22Rv1 (cell line): ENCODE data around the gene RAD54L2.
"Not testable (repeated sequence)": the region's sequence is repeated elsewhere in the genome, so short reads cannot be mapped to it uniquely, and the experiment has no call there.

Source experiments
- H3K27ac ChIP-seq: fragments of 450-650 bp; 2 replicates; pipeline ENCODE4 v1.5.1; 2017
- CTCF ChIP-seq: fragments of 450-650 bp; IDR thresholded peaks from 2 replicates; pipeline ENCODE4 v1.5.1; 2017; ENCODE audit warnings: mild to moderate bottlenecking
- ZFX ChIP-seq: fragments of 450-650 bp; IDR thresholded peaks from 2 replicates; pipeline ENCODE4 v1.6.1; 2017; ENCODE audit warnings: antibody characterized with exemption, borderline replicate concordance

RAD54L2 gene

DNA sequence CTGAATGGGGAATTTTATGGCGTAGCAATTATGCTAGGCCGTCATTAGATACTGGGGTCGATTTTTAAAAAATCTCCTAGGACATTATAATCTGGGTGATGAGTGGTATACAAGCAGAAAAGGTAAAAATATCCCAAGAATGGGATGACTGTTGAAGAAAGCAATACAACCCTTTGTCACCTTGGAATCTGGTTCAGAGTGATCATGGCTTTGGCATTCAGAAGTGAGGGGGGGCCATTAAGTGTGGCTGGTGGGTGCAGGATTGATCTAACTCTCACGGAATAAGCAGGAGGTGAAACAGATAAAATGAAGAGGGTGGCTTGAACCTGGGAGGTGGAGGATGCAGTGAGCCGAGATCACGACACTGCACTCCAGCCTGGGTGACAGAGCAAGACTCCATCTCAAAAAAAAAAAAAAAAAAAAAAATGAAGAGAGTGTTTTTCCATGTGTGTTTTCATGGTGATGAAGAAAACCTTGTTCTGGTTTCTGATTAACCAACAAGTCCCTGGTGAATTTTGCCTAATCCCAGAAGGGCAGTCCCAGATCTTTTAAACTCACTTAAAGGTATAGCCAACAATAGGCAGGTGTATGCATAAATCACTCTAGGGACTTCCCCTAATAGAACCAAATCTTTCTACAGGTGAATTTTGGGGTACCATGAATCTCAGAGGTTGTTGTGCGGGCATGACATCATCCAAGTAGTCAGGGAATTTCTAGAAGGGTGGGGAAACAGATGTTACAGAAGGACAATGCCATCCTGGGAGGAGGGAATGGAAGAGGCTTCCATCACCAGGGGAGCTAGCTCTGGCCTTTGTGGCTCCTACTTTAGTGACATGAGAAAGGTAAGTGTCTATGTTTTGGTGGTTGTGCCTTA is 3.1 kb upstream of the RAD54L2 start:
- no peak for TF ChIP-seq ZFX
- TF ChIP-seq CTCF, result no peak
- no peak overlapping the region for H3K27ac ChIP-seq

DNA sequence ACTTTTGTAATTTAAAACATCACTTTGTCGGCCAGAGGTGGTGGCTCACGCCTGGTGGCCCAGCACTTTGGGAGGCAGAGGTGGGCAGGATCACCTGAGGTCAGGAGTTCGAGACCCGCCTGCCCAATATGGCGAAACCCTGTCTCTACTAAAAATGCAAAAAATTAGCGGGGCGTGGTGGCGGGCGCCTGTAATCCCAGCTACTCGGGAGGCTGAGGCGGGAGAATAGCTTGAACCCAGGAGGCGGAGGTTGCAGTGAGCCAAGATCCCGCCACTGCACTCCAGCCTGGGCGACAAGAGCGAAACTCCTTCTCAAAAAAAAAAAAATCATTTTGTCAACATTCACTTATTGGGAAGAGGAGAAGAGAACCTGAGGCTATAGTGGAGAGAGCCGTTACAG is 888 bp upstream of the RAD54L2 start:
- peak overlapping the region; percentile 71 for H3K27ac ChIP-seq

DNA sequence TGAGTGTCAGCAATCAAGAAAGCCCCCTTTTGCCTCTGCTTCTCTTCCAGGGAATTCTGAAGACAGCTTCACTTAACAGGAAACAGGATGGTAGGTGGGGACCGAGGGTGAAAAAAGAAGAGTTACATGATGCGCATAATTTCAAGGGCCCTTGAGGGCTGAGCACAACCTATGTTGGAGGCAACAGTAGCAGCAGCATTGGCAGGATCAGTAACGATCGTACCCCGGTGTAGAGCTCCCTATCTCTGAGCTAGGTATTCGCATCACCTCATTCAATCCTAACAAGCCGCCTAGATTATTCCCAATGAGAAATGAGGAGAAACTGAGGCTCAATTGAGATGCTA is 432 bp upstream of the RAD54L2 start:
- peak overlapping the region; percentile 71 for H3K27ac ChIP-seq
- TF ChIP-seq CTCF (no peak), ZFX (no peak)

GRCh38 chr3:51539291-51539941 is 897 bp downstream of the RAD54L2 start:
- peak overlapping the region; percentile 71 for H3K27ac ChIP-seq
- TF ChIP-seq CTCF (no peak), ZFX (no peak)

- not testable (repeated sequence) for H3K27ac ChIP-seq
Observed at GRCh38 chr3:51542596-51542995, 4.1 kb downstream of the RAD54L2 start.

- H3K27ac ChIP-seq, result no peak overlapping the region
- TF ChIP-seq ZFX (no peak), CTCF (no peak)
Observed at GRCh38 chr3:51544011-51544775, 5.7 kb downstream of the RAD54L2 start.

DNA sequence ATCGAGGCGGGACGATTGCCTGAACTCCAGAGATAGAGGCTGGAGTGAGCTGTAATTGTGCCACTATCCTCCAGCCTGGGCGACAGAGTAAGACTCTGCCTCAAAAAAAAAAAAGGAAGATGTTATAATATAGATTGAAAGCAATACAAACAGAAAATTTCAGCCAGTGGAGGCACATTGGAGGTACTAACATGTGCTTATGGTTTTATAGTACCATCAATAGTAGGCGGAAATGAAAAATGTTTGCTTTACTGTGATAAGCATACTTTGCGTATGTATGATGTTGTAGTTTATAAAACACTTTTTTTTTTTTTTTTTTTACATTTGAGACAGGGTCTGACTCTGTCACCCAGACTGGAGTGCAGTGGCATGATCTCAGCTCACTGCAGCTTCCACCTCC is 8.8 kb downstream of the RAD54L2 start:
- TF ChIP-seq ZFX (no peak), CTCF (no peak)
- H3K27ac ChIP-seq, result no peak overlapping the region

DNA sequence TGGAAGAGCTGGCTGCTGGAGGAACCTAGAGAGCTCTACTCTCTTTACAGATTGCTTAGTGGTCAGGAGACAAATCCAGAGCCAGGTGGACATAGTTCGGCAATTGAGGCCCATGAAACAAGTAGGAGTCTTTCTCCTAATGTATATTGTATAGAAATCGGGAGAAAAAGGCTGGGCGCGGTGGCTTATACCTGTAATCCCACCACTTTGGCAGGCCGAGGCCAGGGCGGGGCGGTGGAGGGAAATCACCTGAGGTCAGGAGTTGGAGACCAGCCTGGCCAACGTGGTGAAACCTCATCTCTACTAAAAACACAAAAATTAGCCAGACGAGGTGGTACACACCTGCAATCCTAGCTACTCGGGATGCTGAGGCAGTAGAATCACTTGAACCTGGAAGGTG is 10.8 kb downstream of the RAD54L2 start:
- TF ChIP-seq ZFX (no peak), CTCF (no peak)
- no peak overlapping the region for H3K27ac ChIP-seq
